ENCODE results near the gene KRTCAP2. TPM values are rescaled to one million over a fixed set of nuclear protein-coding genes. Genes with fewer than 3 reads are reported as not detected.
A peak's percentile ranks its signal among the peaks of the same experiment; 100 is the strongest.

The KRTCAP2 gene
- total and polyA plus RNA-seq, 10 of the 15 experiments (the other 5 are each of a cell fraction or from before 2014, with no cell fraction given) = 61.3 to 238 (median 141) TPM

GRCh38 chr1:155193275-155193990, 20.3 kb upstream of the KRTCAP2 start (continued):
- TF ChIP-seq, protein P1, sequence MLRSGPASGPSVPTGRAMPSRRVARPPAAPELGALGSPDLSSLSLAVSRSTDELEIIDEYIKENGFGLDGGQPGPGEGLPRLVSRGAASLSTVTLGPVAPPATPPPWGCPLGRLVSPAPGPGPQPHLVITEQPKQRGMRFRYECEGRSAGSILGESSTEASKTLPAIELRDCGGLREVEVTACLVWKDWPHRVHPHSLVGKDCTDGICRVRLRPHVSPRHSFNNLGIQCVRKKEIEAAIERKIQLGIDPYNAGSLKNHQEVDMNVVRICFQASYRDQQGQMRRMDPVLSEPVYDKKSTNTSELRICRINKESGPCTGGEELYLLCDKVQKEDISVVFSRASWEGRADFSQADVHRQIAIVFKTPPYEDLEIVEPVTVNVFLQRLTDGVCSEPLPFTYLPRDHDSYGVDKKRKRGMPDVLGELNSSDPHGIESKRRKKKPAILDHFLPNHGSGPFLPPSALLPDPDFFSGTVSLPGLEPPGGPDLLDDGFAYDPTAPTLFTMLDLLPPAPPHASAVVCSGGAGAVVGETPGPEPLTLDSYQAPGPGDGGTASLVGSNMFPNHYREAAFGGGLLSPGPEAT (IDR thresholded peaks at IDR 0.05; ENCODE audit: low read depth) = peak; percentile 53; the same call in 1 of the 2 replicates
- TF ChIP-seq TCF12 (IDR thresholded peaks at IDR 0.05; ENCODE audit: low read depth, low read length) = 0 out of 2 replicates have a peak, but pooled peaks have one; percentile 4
- peak; percentile 40; the same call in 1 of the 2 replicates for TF ChIP-seq SMARCA5 (IDR thresholded peaks at IDR 0.05)
- no peak for TF ChIP-seq HDAC2 (IDR thresholded peaks at IDR 0.05)
- TF ChIP-seq BACH1 (IDR thresholded peaks at IDR 0.05; ENCODE audit: borderline replicate concordance) = peak; percentile 27; the same call in 1 of the 2 replicates
- TF ChIP-seq MEF2A (IDR thresholded peaks at IDR 0.05; ENCODE audit: insufficient read depth, low read depth, low read length) = no peak
- peak; percentile 13; the same call in 1 of the 2 replicates for TF ChIP-seq MAX (IDR thresholded peaks at IDR 0.05; ENCODE audit: low read depth, low read length)
- 0 out of 2 replicates have a peak, but pooled peaks have one; percentile 34 for TF ChIP-seq TCF3 (IDR thresholded peaks at IDR 0.05; ENCODE audit: borderline replicate concordance, insufficient read depth, low read depth, low read length)
- TF ChIP-seq IKZF2 (IDR thresholded peaks at IDR 0.05) = peak in 1 of 2 experiments; percentile 55; a peak in 3 of 4 replicates
- no peak for TF ChIP-seq ELK1 (IDR thresholded peaks at IDR 0.05; ENCODE audit: low read depth, low read length)
- no peak for TF ChIP-seq SPI1 (IDR thresholded peaks at IDR 0.05; ENCODE audit: borderline replicate concordance, insufficient read depth, low read depth, low read length)
- no peak for TF ChIP-seq USF2 (IDR thresholded peaks at IDR 0.05; ENCODE audit: borderline replicate concordance, low read depth, low read length)
- TF ChIP-seq, protein P2, sequence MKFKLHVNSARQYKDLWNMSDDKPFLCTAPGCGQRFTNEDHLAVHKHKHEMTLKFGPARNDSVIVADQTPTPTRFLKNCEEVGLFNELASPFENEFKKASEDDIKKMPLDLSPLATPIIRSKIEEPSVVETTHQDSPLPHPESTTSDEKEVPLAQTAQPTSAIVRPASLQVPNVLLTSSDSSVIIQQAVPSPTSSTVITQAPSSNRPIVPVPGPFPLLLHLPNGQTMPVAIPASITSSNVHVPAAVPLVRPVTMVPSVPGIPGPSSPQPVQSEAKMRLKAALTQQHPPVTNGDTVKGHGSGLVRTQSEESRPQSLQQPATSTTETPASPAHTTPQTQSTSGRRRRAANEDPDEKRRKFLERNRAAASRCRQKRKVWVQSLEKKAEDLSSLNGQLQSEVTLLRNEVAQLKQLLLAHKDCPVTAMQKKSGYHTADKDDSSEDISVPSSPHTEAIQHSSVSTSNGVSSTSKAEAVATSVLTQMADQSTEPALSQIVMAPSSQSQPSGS (IDR thresholded peaks at IDR 0.05; ENCODE audit: low read length) = no peak
- TF ChIP-seq, protein P3, sequence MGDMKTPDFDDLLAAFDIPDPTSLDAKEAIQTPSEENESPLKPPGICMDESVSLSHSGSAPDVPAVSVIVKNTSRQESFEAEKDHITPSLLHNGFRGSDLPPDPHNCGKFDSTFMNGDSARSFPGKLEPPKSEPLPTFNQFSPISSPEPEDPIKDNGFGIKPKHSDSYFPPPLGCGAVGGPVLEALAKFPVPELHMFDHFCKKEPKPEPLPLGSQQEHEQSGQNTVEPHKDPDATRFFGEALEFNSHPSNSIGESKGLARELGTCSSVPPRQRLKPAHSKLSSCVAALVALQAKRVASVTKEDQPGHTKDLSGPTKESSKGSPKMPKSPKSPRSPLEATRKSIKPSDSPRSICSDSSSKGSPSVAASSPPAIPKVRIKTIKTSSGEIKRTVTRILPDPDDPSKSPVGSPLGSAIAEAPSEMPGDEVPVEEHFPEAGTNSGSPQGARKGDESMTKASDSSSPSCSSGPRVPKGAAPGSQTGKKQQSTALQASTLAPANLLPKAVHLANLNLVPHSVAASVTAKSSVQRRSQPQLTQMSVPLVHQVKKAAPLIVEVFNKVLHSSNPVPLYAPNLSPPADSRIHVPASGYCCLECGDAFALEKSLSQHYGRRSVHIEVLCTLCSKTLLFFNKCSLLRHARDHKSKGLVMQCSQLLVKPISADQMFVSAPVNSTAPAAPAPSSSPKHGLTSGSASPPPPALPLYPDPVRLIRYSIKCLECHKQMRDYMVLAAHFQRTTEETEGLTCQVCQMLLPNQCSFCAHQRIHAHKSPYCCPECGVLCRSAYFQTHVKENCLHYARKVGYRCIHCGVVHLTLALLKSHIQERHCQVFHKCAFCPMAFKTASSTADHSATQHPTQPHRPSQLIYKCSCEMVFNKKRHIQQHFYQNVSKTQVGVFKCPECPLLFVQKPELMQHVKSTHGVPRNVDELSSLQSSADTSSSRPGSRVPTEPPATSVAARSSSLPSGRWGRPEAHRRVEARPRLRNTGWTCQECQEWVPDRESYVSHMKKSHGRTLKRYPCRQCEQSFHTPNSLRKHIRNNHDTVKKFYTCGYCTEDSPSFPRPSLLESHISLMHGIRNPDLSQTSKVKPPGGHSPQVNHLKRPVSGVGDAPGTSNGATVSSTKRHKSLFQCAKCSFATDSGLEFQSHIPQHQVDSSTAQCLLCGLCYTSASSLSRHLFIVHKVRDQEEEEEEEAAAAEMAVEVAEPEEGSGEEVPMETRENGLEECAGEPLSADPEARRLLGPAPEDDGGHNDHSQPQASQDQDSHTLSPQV (IDR thresholded peaks at IDR 0.05) = peak; percentile 42; the same call in 1 of the 2 replicates
- TF ChIP-seq SIN3A (IDR thresholded peaks at IDR 0.05; ENCODE audit: low read depth, low read length) = no peak
- peak; percentile 48; the same call in 1 of the 2 replicates for TF ChIP-seq SMC3 (IDR thresholded peaks at IDR 0.05; ENCODE audit: borderline replicate concordance, low read length)
- no peak for TF ChIP-seq HSF1 (IDR thresholded peaks at IDR 0.05; ENCODE audit: low read depth, low read length)
- TF ChIP-seq CREM (IDR thresholded peaks at IDR 0.05; ENCODE audit: low read depth) = no peak

Measured in GM12878 (cell line).